ENCODE data around the gene PIK3R5.
"Not testable (repeated sequence)": the region's sequence is repeated elsewhere in the genome, so short reads cannot be mapped to it uniquely, and the experiment has no call there.

The PIK3R5 gene

GRCh38 chr17:8859027-8859803 lies 106.3 kb downstream of the PIK3R5 start:
- DNase-seq (ENCODE audit: low read depth): no peak

GRCh38 chr17:8857919-8858318 lies 107.6 kb downstream of the PIK3R5 start:
- DNase-seq (ENCODE audit: low read depth): no peak

GRCh38 chr17:8856869-8857575 lies 108.5 kb downstream of the PIK3R5 start:
- DNase-seq (ENCODE audit: low read depth): no peak

GRCh38 chr17:8856205-8856603 lies 109.3 kb downstream of the PIK3R5 start:
- DNase-seq (ENCODE audit: low read depth): not testable (repeated sequence)

- no peak for DNase-seq (ENCODE audit: low read depth)
Observed at GRCh38 chr17:8855477-8856204, 109.9 kb downstream of the PIK3R5 start.

- no peak for DNase-seq (ENCODE audit: low read depth)
Observed at GRCh38 chr17:8851600-8851999, 113.9 kb downstream of the PIK3R5 start.

GRCh38 chr17:8849311-8850041 lies 116.0 kb downstream of the PIK3R5 start:
- no peak for DNase-seq (ENCODE audit: low read depth)

GRCh38 chr17:8847891-8848290 lies 117.6 kb downstream of the PIK3R5 start:
- DNase-seq (ENCODE audit: low read depth): no peak

GRCh38 chr17:8846768-8847211 lies 118.7 kb downstream of the PIK3R5 start:
- no peak for DNase-seq (ENCODE audit: low read depth)

- no peak for DNase-seq (ENCODE audit: low read depth)
Observed at GRCh38 chr17:8844229-8845218, 121.0 kb downstream of the PIK3R5 start.

GRCh38 chr17:8843344-8843743 lies 122.2 kb downstream of the PIK3R5 start:
- no peak for DNase-seq (ENCODE audit: low read depth)

GRCh38 chr17:8841844-8842243 lies 123.7 kb downstream of the PIK3R5 start:
- no peak for DNase-seq (ENCODE audit: low read depth)

- DNase-seq (ENCODE audit: low read depth): no peak
Observed at GRCh38 chr17:8839410-8839935, 126.0 kb downstream of the PIK3R5 start.

GRCh38 chr17:8838551-8839095 lies 126.9 kb downstream of the PIK3R5 start:
- DNase-seq (ENCODE audit: low read depth): no peak

- no peak for DNase-seq (ENCODE audit: low read depth)
Observed at GRCh38 chr17:8837563-8838075, 127.9 kb downstream of the PIK3R5 start.

GRCh38 chr17:8836821-8837562 lies 128.5 kb downstream of the PIK3R5 start:
- no peak for DNase-seq (ENCODE audit: low read depth)

GRCh38 chr17:8835631-8836364 lies 129.7 kb downstream of the PIK3R5 start:
- DNase-seq (ENCODE audit: low read depth): no peak

GRCh38 chr17:8835106-8835505 lies 130.4 kb downstream of the PIK3R5 start:
- no peak for DNase-seq (ENCODE audit: low read depth)

Data from T-helper 22 cell (primary cell).